Upper lobe of left lung (tissue), 4 donors: ENCODE data around the gene APOL3.

ENCODE experiments used
- CTCF ChIP-seq, 6 experiments: fragments of 450-650 bp in 4 of 6; fragments of 200-600 bp in 2 of 6; sonication (generic) in 2 of 6; IDR thresholded peaks; one replicate each; pipeline ENCODE4 v1.5.1; 2016 to 2019; ENCODE audit warnings: antibody characterized with exemption in 6 of 6
- POLR2A ChIP-seq, 4 donors: fragments of 450-650 bp; IDR thresholded peaks; one replicate each; pipeline ENCODE4 v1.5.1; 2016 to 2017; ENCODE audit warnings: antibody characterized with exemption in 4 of 4, mild to moderate bottlenecking in 2 of 4
- POLR2AphosphoS5 ChIP-seq, 2 donors: sonication (generic); formaldehyde crosslinking; IDR thresholded peaks; one replicate each; pipeline ENCODE4 v1.5.1; 2017; ENCODE audit warnings: antibody characterized with exemption in 2 of 2

DNA sequence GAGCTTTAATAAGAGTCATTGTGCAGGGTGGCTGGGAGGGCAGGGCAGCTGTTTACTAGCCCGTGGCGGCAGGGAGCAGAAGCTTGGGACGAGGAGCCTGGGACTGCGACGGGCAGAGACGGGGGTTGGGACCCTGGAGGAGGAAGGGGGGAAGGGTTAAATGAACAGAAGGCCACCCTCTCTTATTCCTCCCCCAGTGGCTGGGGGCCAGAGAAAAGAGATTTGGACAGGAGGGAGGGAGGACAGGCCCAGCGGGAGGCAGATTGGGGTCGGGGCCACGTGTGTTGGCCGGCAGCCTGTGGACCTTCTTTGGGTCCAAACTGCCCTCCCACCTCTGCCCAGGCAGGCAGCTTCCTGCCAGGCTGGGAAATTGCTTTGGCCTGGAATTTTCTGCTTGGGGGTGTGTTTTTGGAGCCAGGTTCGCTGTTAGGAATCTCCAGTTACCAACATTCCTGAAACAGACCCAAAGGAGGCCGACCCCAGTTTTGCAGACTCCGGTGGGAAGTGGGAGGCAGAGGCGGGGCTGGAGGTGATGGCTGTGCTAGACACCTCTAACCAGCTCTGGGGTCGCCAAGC, 50.2 kb downstream of the APOL3 start:
- TF ChIP-seq POLR2A (IDR thresholded peaks at IDR 0.05) (no peak), CTCF (IDR thresholded peaks at IDR 0.05) (no peak), POLR2AphosphoS5 (IDR thresholded peaks at IDR 0.05) (no peak)
